Thoracic aorta (tissue), 2 donors: Measurements from ENCODE around the gene EIF3A. TPM values are rescaled to one million over a fixed set of nuclear protein-coding genes. Genes with fewer than 3 reads are reported as not detected.
A peak's percentile ranks its signal among the peaks of the same experiment; 100 is the strongest.
"Not testable (repeated sequence)": the region's sequence is repeated elsewhere in the genome, so short reads cannot be mapped to it uniquely, and the experiment has no call there.

Source experiments
- ATAC-seq: fragments of 150-250 bp; one replicate; pipeline ENCODE4 v1.8.0; 2017; ENCODE audit warnings: low read depth; ENCODE audit not compliant: insufficient number of reproducible peaks, low FRiP score
- DNase-seq: peaks from one replicate; pipeline ENCODE4 v3.0.0-alpha.2; 2020; ENCODE audit warnings: low spot score
- H3K27ac ChIP-seq, 2 donors: fragments of 200-600 bp; sonication (generic); 1 replicate in 1 of 2; 2 replicates in 1 of 2; pipeline ENCODE4 v1.5.1; 2016; ENCODE audit warnings: mild to moderate bottlenecking in 2 of 2, moderate library complexity in 2 of 2
- H3K27me3 ChIP-seq: fragments of 200-600 bp; sonication (generic); replicated peaks from 2 replicates; pipeline ENCODE4 v1.6.0; 2016; ENCODE audit warnings: mild to moderate bottlenecking; ENCODE audit not compliant: insufficient read depth
- H3K36me3 ChIP-seq: fragments of 200-600 bp; sonication (generic); one replicate; pipeline ENCODE4 v1.5.1; 2016
- H3K4me1 ChIP-seq, 2 donors: fragments of 200-600 bp; sonication (generic); 1 replicate in 1 of 2; 2 replicates in 1 of 2; pipeline versions ENCODE4 v1.5.1 to v1.6.0; 2016; ENCODE audit warnings: low read depth in 2 of 2, mild to moderate bottlenecking in 1 of 2; ENCODE audit not compliant: control insufficient read depth in 1 of 2
- H3K4me3 ChIP-seq: fragments of 200-600 bp; sonication (generic); 2 replicates; pipeline ENCODE4 v1.5.1; 2016; ENCODE audit warnings: mild to moderate bottlenecking
- H3K9me3 ChIP-seq: fragments of 200-600 bp; sonication (generic); 2 replicates; pipeline ENCODE4 v1.5.1; 2016
- CTCF ChIP-seq: fragments of 200-600 bp; sonication (generic); IDR thresholded peaks from one replicate; pipeline ENCODE4 v1.5.1; 2019; ENCODE audit warnings: antibody characterized with exemption
- total RNA-seq, 2 donors: library from RNA; depleted of rRNA; stranded (reverse); fragments of >200 nt; gene quantifications; one replicate each; pipeline versions ENCODE4 v1.1.0 to v1.2.3, GENCODE V29; 2016

Gene EIF3A
- total RNA-seq, 2 donors from 2014 or later: 70.8 to 135 TPM

- Histone ChIP-seq H3K27me3 (no peaks in the 10 kb centered on the region), H3K36me3 (peaks cover 27% of the 10 kb centered on the region), H3K4me1 (no peaks in the 10 kb centered on the region), H3K9me3 (no peaks in the 10 kb centered on the region), H3K4me3 (no peak overlapping the region), H3K27ac (no peak overlapping the region)
- no peak for TF ChIP-seq CTCF
- ATAC-seq (no peak), DNase-seq (no peak)
Observed at GRCh38 chr10:119112056-119112455, 31.4 kb upstream of the EIF3A start.

- not testable (repeated sequence) for DNase-seq, ATAC-seq, H3K4me3 ChIP-seq, H3K27me3 ChIP-seq, H3K9me3 ChIP-seq, H3K27ac ChIP-seq
- peaks cover 17% of the 10 kb centered on the region for H3K36me3 ChIP-seq
- peaks cover 9 to 11% of the 10 kb centered on the region in 2 donors for H3K4me1 ChIP-seq
Observed at GRCh38 chr10:119107771-119108170, 27.2 kb upstream of the EIF3A start.

- peaks cover 9 to 11% of the 10 kb centered on the region in 2 donors for H3K4me1 ChIP-seq
- H3K4me3 ChIP-seq, DNase-seq, H3K9me3 ChIP-seq, H3K27me3 ChIP-seq, H3K27ac ChIP-seq, ATAC-seq: not testable (repeated sequence)
- peaks cover 13% of the 10 kb centered on the region for H3K36me3 ChIP-seq
Observed at GRCh38 chr10:119107106-119107505, 26.5 kb upstream of the EIF3A start.

GRCh38 chr10:119105899-119106298, 25.3 kb upstream of the EIF3A start:
- H3K27me3 ChIP-seq, H3K9me3 ChIP-seq, H3K27ac ChIP-seq, H3K4me3 ChIP-seq, H3K36me3 ChIP-seq, ATAC-seq, DNase-seq: not testable (repeated sequence)
- peaks cover 9 to 11% of the 10 kb centered on the region in 2 donors for H3K4me1 ChIP-seq

DNA sequence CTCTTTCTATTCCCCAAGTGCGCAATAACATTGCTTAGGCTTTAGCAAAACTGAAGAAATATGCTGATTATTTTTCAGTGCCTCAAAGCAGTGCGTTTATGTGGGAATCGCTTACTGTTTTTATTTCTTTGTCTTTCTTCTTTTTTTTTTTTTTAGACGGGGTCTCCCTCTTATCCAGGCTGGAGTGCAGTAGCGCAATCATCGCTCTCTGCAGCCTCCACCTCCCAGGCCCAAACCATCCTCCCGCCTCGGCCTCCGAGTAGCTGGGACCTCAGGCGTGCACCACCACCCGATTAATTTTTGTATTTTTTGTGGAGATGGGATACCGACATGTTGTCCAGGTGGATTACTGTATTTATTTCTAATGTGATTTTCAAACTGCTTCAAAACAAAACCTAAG, 24.5 kb upstream of the EIF3A start:
- ATAC-seq (no peak), DNase-seq (no peak)
- no peak for TF ChIP-seq CTCF
- peak overlapping the region; percentile 96 for H3K4me3 ChIP-seq
- no peaks in the 10 kb centered on the region for H3K27me3 ChIP-seq
- peaks cover 9% of the 10 kb centered on the region for H3K36me3 ChIP-seq
- no peak overlapping the region for H3K27ac ChIP-seq
- H3K9me3 ChIP-seq: no peaks in the 10 kb centered on the region
- H3K4me1 ChIP-seq: peaks cover 9 to 11% of the 10 kb centered on the region in 2 donors

DNA sequence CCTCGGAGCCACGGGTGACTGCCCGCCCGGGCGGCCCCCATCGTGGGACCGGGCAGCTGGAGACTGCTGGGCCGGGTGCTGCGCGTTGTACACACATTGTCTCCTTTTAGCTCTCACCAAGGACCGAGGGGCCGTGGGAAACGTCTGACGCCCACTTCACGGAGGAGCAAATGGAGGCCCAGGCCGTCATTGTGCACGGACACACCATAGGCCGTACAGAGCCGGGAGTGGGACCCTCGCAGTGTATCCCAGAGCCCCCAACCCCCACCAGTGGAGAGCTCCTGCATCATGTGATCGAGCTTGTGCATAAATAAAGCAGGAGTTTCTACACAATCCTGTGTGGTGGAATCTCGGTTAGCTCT, 24.0 kb upstream of the EIF3A start:
- ATAC-seq (peak; percentile 30), DNase-seq (no peak)
- no peaks in the 10 kb centered on the region for H3K9me3 ChIP-seq
- no peak overlapping the region for H3K27ac ChIP-seq
- peak overlapping the region; percentile 96 for H3K4me3 ChIP-seq
- peaks cover 9 to 11% of the 10 kb centered on the region in 2 donors for H3K4me1 ChIP-seq
- TF ChIP-seq CTCF: no peak
- H3K27me3 ChIP-seq: no peaks in the 10 kb centered on the region
- peaks cover 9% of the 10 kb centered on the region for H3K36me3 ChIP-seq
